Neutrophil (primary cell): ENCODE data around the gene MX1.

ENCODE experiments used
- H3K27ac ChIP-seq: fragments of 200-600 bp; sonication (generic); 2 replicates; pipeline ENCODE4 v1.5.1; 2016; ENCODE audit warnings: mild to moderate bottlenecking, moderate library complexity
- H3K27me3 ChIP-seq: fragments of 200-600 bp; sonication (generic); 2 replicates; pipeline ENCODE4 v1.6.0; 2016; ENCODE audit warnings: mild to moderate bottlenecking
- H3K36me3 ChIP-seq: fragments of 200-600 bp; sonication (generic); 2 replicates; pipeline ENCODE4 v1.5.1; 2017
- H3K4me1 ChIP-seq, 2 experiments: fragments of 200-600 bp in 1 of 2; sonication (generic) in 1 of 2; 1 replicate in 1 of 2; 2 replicates in 1 of 2; pipeline versions ENCODE4 v1.5.1 to v1.6.1; 2013 to 2016; ENCODE audit warnings: low read depth in 1 of 2, low read length in 1 of 2, mild to moderate bottlenecking in 1 of 2, moderate library complexity in 1 of 2; ENCODE audit not compliant: control insufficient read depth in 1 of 2, insufficient read depth in 1 of 2
- H3K4me3 ChIP-seq, 2 experiments: fragments of 200-600 bp in 1 of 2; sonication (generic) in 1 of 2; 1 replicate in 1 of 2; 2 replicates in 1 of 2; pipeline ENCODE4 v1.5.1; 2013 to 2016; ENCODE audit warnings: low read depth in 1 of 2, low read length in 1 of 2, mild to moderate bottlenecking in 1 of 2, moderate library complexity in 1 of 2
- H3K9me3 ChIP-seq: fragments of 200-600 bp; sonication (generic); 2 replicates; pipeline ENCODE4 v1.5.1; 2016
- TF ChIP-seq, protein P1 (sequence below): fragments of 200-600 bp; sonication (generic); IDR thresholded peaks from 2 replicates; pipeline ENCODE4 v1.5.1; 2016; ENCODE audit warnings: antibody characterized with exemption

The MX1 gene

DNA sequence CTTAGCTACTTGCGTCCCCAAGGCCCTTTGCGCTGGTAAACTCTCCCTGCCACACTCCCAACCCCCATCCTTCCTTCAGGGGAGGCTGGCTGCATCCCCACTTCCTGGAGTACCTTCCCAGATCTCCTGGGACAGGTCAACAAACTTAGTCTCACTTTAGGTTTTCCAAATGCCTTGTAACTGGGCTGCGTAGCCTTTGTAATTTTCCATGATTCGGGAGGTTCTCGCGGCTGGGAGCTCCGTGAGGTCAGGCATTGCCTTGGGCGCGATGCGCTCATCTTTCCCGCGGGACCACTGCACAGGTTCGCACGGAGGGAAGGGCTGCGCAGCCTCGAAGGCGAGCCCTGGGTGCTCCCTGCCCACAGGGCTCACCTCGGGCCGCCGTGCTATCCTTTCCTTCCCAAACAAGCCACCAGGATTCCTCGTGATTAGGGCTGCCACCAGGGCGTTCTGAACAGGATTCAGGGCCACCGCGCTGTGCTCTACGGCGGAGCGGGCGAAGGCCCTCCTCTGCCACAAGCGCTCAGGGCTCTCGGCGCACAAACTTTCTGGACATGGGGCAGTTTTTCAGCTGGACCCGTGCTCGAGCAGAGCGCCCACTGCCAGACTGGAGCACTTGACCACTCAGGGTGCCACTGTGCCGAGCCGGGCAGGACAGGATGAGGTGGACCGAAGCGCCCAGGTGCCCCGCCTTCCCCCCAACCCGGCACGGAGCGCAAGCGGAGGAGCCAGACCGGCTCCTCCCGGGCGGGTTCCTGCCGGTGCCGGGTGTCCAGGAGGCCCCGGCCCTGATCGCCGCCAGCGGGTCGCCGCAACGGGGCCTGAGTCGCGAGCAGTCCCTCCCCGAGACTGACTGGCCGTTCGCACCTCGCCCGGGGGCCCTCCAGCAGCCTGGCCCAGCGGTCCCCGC, 80.8 kb downstream of the MX1 start:
- no peak overlapping the region for H3K27ac ChIP-seq
- H3K4me3 ChIP-seq = no peak overlapping the region
- no peaks in the 10 kb centered on the region for H3K4me1 ChIP-seq
- peaks cover 96% of the 10 kb centered on the region for H3K27me3 ChIP-seq
- TF ChIP-seq, protein P1, sequence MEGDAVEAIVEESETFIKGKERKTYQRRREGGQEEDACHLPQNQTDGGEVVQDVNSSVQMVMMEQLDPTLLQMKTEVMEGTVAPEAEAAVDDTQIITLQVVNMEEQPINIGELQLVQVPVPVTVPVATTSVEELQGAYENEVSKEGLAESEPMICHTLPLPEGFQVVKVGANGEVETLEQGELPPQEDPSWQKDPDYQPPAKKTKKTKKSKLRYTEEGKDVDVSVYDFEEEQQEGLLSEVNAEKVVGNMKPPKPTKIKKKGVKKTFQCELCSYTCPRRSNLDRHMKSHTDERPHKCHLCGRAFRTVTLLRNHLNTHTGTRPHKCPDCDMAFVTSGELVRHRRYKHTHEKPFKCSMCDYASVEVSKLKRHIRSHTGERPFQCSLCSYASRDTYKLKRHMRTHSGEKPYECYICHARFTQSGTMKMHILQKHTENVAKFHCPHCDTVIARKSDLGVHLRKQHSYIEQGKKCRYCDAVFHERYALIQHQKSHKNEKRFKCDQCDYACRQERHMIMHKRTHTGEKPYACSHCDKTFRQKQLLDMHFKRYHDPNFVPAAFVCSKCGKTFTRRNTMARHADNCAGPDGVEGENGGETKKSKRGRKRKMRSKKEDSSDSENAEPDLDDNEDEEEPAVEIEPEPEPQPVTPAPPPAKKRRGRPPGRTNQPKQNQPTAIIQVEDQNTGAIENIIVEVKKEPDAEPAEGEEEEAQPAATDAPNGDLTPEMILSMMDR = no peak
- H3K9me3 ChIP-seq = no peaks in the 10 kb centered on the region
- no peaks in the 10 kb centered on the region for H3K36me3 ChIP-seq

DNA sequence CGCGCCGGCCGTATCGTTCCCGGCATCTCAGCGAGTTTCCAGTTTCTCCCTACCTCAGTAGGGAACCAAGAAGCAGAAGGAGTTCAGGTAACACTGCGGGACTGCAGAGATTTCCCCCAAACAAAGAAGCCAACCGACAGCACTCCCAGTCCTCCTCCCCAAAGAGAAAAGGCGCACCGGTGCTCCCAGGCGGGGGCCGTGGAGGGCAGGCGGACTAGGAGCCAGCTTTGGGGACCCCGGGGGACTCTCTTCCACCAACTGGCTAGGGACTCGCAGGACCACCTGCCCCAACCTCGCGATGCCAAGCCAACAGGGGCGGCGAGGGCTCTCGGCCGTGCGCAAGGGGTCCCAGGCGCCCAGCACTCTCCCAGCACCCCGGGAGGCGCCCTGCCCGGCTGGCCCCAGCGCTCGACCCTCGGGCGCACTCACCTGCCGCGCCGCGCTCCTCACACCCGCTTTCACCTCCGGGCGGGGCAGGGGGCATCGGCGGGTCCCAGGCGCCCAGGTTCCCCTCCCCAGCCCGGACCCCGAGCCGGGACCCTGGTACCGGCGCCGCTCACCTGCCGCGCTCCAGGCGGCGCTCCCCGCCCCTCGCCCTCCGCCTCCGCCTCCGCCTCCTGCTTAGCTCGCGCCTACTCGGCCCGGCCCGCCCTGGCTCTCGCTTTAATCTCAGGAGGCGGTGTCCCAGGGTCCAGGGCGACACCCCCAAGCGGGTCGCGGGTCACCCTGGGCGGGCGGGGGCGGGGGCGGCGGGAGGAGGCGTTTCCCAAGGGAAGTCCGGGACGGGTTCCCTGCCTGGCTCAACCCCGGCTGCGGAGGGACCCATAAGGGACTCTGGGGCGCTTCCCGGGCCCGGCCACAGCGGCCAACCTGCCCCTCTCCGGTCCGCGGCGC, 81.7 kb downstream of the MX1 start, which contains the start of gene TMPRSS2:
TSS of gene TMPRSS2 (minus strand) at position 638 of the 894 bp plus-strand sequence. CDS start 10,025 bp downstream, outside the sequence.
- Histone ChIP-seq H3K27me3 (peaks cover 97% of the 10 kb centered on the region), H3K9me3 (no peaks in the 10 kb centered on the region), H3K36me3 (no peaks in the 10 kb centered on the region), H3K4me1 (no peaks in the 10 kb centered on the region), H3K4me3 (no peak within 1 kb of the TSS), H3K27ac (no peak within 1 kb of the TSS)
- TF ChIP-seq, protein P1 = no peak

DNA sequence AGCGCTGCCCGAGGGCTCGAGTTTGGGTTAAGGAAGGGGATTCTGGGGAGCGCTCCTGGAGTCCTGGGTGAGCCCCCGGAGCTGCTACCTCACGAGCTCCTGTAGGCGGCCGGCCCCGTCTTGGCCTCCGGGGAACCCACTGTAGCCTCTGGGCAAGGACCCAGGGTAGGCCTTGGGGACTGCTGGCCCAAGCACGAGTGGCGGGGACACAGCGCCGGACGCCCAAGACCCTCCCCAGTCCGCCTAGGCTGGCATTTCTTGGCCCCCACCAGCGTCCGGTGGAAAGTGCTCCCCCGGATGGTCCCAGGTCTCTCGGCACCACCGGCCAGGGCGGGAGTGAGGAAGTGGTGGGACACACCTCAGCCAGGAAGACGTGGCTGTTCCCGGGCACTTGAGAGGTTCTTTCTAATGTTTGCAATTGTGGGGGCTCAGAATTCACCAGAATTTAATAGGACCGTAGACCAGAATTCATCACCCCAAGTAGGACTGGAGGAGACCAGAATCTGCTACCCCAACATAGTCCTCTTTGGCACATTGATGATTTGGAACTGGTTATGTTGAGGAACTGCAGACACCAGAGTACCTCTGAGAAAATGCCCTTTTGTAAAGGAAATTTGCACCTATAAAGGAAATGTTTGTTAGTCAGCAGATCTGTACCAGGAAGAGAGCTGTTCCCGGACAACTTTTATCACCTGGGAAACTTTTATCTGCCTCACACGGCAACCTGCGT, 82.5 kb downstream of the MX1 start:
- TF ChIP-seq, protein P1 = no peak
- H3K4me3 ChIP-seq = no peak overlapping the region
- H3K36me3 ChIP-seq = no peaks in the 10 kb centered on the region
- H3K27me3 ChIP-seq = peaks cover 94% of the 10 kb centered on the region
- no peak overlapping the region for H3K27ac ChIP-seq
- no peaks in the 10 kb centered on the region for H3K4me1 ChIP-seq
- no peaks in the 10 kb centered on the region for H3K9me3 ChIP-seq
